Gastroesophageal sphincter (tissue), 3 donors: ENCODE measurements around the gene OBSCN.

Experiments used
- CTCF ChIP-seq, 4 experiments: fragments of 200-600 bp in 2 of 4; fragments of 450-650 bp in 2 of 4; sonication (generic) in 1 of 4; IDR thresholded peaks; one replicate each; pipeline ENCODE4 v1.5.1; 2017 to 2019; ENCODE audit warnings: antibody characterized with exemption in 4 of 4, mild to moderate bottlenecking in 2 of 4, moderate library complexity in 2 of 4
- POLR2A ChIP-seq, 2 donors: fragments of 450-650 bp; IDR thresholded peaks; one replicate each; pipeline ENCODE4 v1.6.1; 2017; ENCODE audit warnings: antibody characterized with exemption in 2 of 2, mild to moderate bottlenecking in 2 of 2, moderate library complexity in 1 of 2
- POLR2AphosphoS5 ChIP-seq: sonication (generic); formaldehyde crosslinking; IDR thresholded peaks from one replicate; pipeline ENCODE4 v1.6.1; 2017; ENCODE audit warnings: antibody characterized with exemption

DNA sequence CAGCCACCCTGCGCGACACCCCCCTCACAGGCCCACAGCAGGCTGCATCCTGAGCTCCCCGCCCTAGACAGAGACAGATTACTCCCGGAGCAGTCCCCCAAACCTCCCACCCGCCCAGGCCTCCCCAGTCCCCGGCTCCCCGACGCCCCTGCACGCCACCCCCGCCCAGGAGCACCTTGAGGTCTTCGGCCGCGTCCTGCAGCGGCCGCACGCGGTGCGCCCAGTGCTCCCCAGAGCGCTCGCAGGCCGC is 198.1 kb downstream of the OBSCN start:
- TF ChIP-seq CTCF (IDR thresholded peaks at IDR 0.05) (no peak), POLR2A (IDR thresholded peaks at IDR 0.05) (no peak), POLR2AphosphoS5 (no peak)
